MCF 10A (cell line): ENCODE results near the gene ZBTB40. TPM values are rescaled to one million over a fixed set of nuclear protein-coding genes. Genes with fewer than 3 reads are reported as not detected.
A peak's percentile ranks its signal among the peaks of the same experiment; 100 is the strongest.

Experiments
- BruUV-seq: library from RNA; stranded (reverse); fragments of 400-500 nt; replicated peaks from 2 replicates; lab custom pipeline; 2021; lab: Mats Ljungman, UMichigan
- CTCF ChIA-PET: fragments of 300-600 bp; sonication (Branson Sonifier 250); formaldehyde crosslinking; extraction: SDS; loops from one replicate; lab custom pipeline; 2021; ENCODE audit warnings: antibody characterized with exemption, inconsistent platforms; lab: Yijun Ruan, JAX
- POLR2A ChIA-PET: fragments of 300-600, 350-650 bp; sonication (Branson Sonifier 250); formaldehyde crosslinking; extraction: SDS; loops from one replicate; lab custom pipeline; 2020; ENCODE audit warnings: antibody characterized with exemption, inconsistent platforms; lab: Yijun Ruan, JAX
- DNase-seq: peaks from one replicate; pipeline ENCODE4 v3.0.0-alpha.2; 2018; ENCODE audit not compliant: unreplicated experiment
- H3K27ac Mint-ChIP-seq: one replicate; pipeline ENCODE4 v1.8.0; 2022; ENCODE audit warnings: mild to moderate bottlenecking, low read depth, mixed read lengths; ENCODE audit not compliant: unreplicated experiment
- H3K27me3 Mint-ChIP-seq: one replicate; pipeline ENCODE4 v1.8.0; 2022; ENCODE audit warnings: mixed read lengths; ENCODE audit not compliant: insufficient read depth, unreplicated experiment
- H3K36me3 Mint-ChIP-seq: one replicate; pipeline ENCODE4 v1.8.0; 2022; ENCODE audit warnings: mild to moderate bottlenecking, moderate library complexity, mixed read lengths; ENCODE audit not compliant: insufficient read depth, unreplicated experiment
- H3K4me1 Mint-ChIP-seq: one replicate; pipeline ENCODE4 v1.8.0; 2022; ENCODE audit warnings: mixed read lengths; ENCODE audit not compliant: insufficient read depth, unreplicated experiment
- H3K4me3 Mint-ChIP-seq: one replicate; pipeline ENCODE4 v1.8.0; 2022; ENCODE audit warnings: mild to moderate bottlenecking, moderate library complexity, mixed read lengths; ENCODE audit not compliant: unreplicated experiment
- H3K9me3 Mint-ChIP-seq: one replicate; pipeline ENCODE4 v1.8.0; 2022; ENCODE audit warnings: mixed read lengths; ENCODE audit not compliant: unreplicated experiment
- intact Hi-C: fragments of 100-400 bp; cut with micrococcal nuclease; formaldehyde crosslinking; loops from 2 replicates; pipeline ENCODE4 v1.14.1; 2022
- total RNA-seq: library from RNA; stranded (reverse); gene quantifications from 2 replicates; pipeline ENCODE4 v1.2.3, GENCODE V29; 2022
- TF ChIP-seq, protein P1 (sequence below): fragments of 200-600 bp; IDR thresholded peaks from one replicate; pipeline ENCODE4 v1.8.0; 2022; ENCODE audit warnings: antibody characterized with exemption, mild to moderate bottlenecking; ENCODE audit not compliant: unreplicated experiment

Gene ZBTB40
- total RNA-seq, 1 experiment from 2014 or later = 20.4 TPM

DNA sequence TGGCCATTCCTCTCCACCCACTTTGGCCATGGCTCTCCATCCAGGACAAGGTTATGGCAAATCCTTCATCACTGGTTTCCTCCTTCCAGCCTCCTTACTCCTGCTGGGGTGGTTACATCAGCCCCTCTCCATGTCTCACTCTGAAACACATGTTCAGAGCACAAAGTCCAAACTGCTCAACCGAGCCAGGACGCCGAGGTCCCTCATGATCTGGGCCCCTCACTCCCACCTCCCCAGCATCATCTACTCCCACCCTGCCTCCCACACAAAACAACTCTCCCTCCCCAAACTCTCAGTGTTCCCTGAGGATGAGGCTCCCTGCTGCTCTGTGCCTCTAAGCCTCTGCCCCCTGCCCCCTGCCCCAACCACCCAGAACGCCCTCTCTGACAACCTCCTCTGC, 33.3 kb upstream of the ZBTB40 start:
- no TSS peak for BruUV-seq
- no peak for DNase-seq
- no peak overlapping the region for H3K27ac Mint-ChIP-seq
- no peaks in the 10 kb centered on the region for H3K9me3 Mint-ChIP-seq
- ChIA-PET CTCF (interaction anchor here (1.6 to 8.4 kb wide), 3 partner anchors 223 to 546 kb away, joined by 4 to 106 read pairs (median 30); partner anchors contain the start of gene C1QC), POLR2A (no interaction called here)
- H3K36me3 Mint-ChIP-seq = no peaks in the 10 kb centered on the region
- intact Hi-C loops = loop anchor here (5.0 to 10.0 kb wide), 3 partner anchors 761 to 1184 kb away; no protein-coding TSS in a partner anchor
- H3K4me1 Mint-ChIP-seq = no peaks in the 10 kb centered on the region
- TF ChIP-seq, protein P1, sequence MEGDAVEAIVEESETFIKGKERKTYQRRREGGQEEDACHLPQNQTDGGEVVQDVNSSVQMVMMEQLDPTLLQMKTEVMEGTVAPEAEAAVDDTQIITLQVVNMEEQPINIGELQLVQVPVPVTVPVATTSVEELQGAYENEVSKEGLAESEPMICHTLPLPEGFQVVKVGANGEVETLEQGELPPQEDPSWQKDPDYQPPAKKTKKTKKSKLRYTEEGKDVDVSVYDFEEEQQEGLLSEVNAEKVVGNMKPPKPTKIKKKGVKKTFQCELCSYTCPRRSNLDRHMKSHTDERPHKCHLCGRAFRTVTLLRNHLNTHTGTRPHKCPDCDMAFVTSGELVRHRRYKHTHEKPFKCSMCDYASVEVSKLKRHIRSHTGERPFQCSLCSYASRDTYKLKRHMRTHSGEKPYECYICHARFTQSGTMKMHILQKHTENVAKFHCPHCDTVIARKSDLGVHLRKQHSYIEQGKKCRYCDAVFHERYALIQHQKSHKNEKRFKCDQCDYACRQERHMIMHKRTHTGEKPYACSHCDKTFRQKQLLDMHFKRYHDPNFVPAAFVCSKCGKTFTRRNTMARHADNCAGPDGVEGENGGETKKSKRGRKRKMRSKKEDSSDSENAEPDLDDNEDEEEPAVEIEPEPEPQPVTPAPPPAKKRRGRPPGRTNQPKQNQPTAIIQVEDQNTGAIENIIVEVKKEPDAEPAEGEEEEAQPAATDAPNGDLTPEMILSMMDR = no peak
- H3K4me3 Mint-ChIP-seq = no peak overlapping the region
- peaks cover 26% of the 10 kb centered on the region for H3K27me3 Mint-ChIP-seq

- H3K27ac Mint-ChIP-seq = no peak overlapping the region
- DNase-seq = no peak
Observed at GRCh38 chr1:22418933-22419382, 32.7 kb upstream of the ZBTB40 start.

DNA sequence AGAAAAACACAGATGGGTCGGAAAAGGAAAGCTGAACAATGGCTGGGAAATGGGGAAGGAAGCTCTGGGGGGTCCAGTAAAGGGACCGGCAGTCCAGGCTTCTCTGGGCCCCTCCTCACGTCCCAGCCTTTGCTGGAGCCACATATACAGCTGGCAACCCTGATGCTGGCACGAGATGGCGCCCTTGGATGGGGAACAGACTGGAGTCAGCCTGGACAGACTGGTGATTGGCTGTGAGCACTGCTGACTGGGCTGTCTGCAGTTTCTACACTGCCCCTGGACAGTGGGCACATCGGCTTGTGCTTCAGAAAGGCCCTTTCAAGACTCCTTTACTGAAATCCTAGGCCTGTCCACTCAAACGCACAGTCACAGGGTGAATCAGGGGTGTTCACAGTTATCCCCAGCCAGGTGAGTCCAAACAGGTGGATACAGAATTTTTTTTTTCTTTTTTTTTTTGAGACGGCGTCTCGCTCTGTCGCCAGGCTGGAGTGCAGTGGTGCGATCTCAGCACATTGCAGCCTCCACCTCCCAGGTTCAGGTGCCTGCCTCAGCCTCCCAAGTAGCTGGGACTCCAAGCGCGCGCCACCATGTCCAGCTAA, 31.1 kb upstream of the ZBTB40 start:
- TF ChIP-seq, protein P1 = peak; percentile 81
- H3K27ac Mint-ChIP-seq = no peak overlapping the region
- no peaks in the 10 kb centered on the region for H3K4me1 Mint-ChIP-seq
- DNase-seq = peak; percentile 78
- H3K36me3 Mint-ChIP-seq = no peaks in the 10 kb centered on the region
- intact Hi-C loops = loop anchor here (1.0 to 10.0 kb wide), 2 partner anchors 222 to 514 kb away; no protein-coding TSS in a partner anchor
- POLR2A ChIA-PET = interaction anchor here (1.6 kb wide), 1 partner anchor 222 kb away, joined by 5 read pairs; no protein-coding TSS in a partner anchor
- H3K4me3 Mint-ChIP-seq = no peak overlapping the region
- peaks cover 26% of the 10 kb centered on the region for H3K27me3 Mint-ChIP-seq
- CTCF ChIA-PET = interaction anchor here (0.6 to 8.4 kb wide), 10 partner anchors 13 to 498 kb away, joined by 3 to 106 read pairs (median 4); partner anchors contain the start of gene C1QC
- no TSS peak for BruUV-seq
- H3K9me3 Mint-ChIP-seq = no peaks in the 10 kb centered on the region

More at GRCh38 chr1:22418933-22419382, 32.7 kb upstream of the ZBTB40 start:
- ChIA-PET CTCF (interaction anchor here (0.9 to 8.4 kb wide), 3 partner anchors 223 to 545 kb away, joined by 3 to 106 read pairs (median 4); partner anchors contain the start of gene C1QC), POLR2A (no interaction called here)
- Mint-ChIP-seq H3K27me3 (peaks cover 26% of the 10 kb centered on the region), H3K4me3 (no peak overlapping the region), H3K4me1 (no peaks in the 10 kb centered on the region), H3K36me3 (no peaks in the 10 kb centered on the region), H3K9me3 (no peaks in the 10 kb centered on the region)
- TF ChIP-seq, protein P1 = no peak
- intact Hi-C loops = loop anchor here (5.0 to 10.0 kb wide), 3 partner anchors 762 to 1184 kb away; no protein-coding TSS in a partner anchor
- no TSS peak for BruUV-seq

GRCh38 chr1:22426781-22427180, 24.9 kb upstream of the ZBTB40 start:
- CTCF ChIA-PET = no interaction called here
- TF ChIP-seq, protein P1 = no peak
- POLR2A ChIA-PET = interaction anchor here (0.6 kb wide), 1 partner anchor 29 kb away, joined by 3 read pairs; no protein-coding TSS in a partner anchor
- no peak overlapping the region for H3K27ac Mint-ChIP-seq
- no TSS peak for BruUV-seq
- intact Hi-C loops = loop anchor here (10.0 kb wide), 1 partner anchor 508 kb away; no protein-coding TSS in a partner anchor
- no peak overlapping the region for H3K4me3 Mint-ChIP-seq
- H3K9me3 Mint-ChIP-seq = peaks cover 7% of the 10 kb centered on the region
- no peaks in the 10 kb centered on the region for H3K36me3 Mint-ChIP-seq
- no peak for DNase-seq
- no peaks in the 10 kb centered on the region for H3K27me3 Mint-ChIP-seq
- H3K4me1 Mint-ChIP-seq = no peaks in the 10 kb centered on the region
